HepG2 (cell line): ENCODE results near the gene FAM149A.

Source experiments
- BRCA1 ChIP-seq: sonication (generic); formaldehyde crosslinking; IDR thresholded peaks from 2 replicates; pipeline ENCODE4 v1.4.0; 2020; ENCODE audit warnings: missing genetic modification reagents
- HNRNPH1 ChIP-seq: fragments of 200-400 bp; formaldehyde crosslinking; optimal IDR thresholded peaks from 2 replicates; pipeline ENCODE3; 2017; ENCODE audit warnings: mild to moderate bottlenecking, low read depth, low read length
- PBX2 ChIP-seq: IDR thresholded peaks from 2 replicates; pipeline ENCODE4 v1.6.1; 2016; ENCODE audit warnings: control low read depth
- POLR2AphosphoS5 ChIP-seq: IDR thresholded peaks from 2 replicates; pipeline ENCODE4 v1.6.1; 2012; ENCODE audit warnings: low read depth, low read length
- SNAI1 ChIP-seq: sonication (generic); formaldehyde crosslinking; IDR thresholded peaks from 2 replicates; pipeline ENCODE4 v1.5.0; 2020; ENCODE audit warnings: mild to moderate bottlenecking, missing genetic modification reagents, borderline replicate concordance
- TAF1 ChIP-seq: sonication (generic); formaldehyde crosslinking; IDR thresholded peaks from 2 replicates; pipeline ENCODE4 v1.4.0; 2020; ENCODE audit warnings: missing genetic modification reagents
- XBP1 ChIP-seq: sonication (generic); formaldehyde crosslinking; IDR thresholded peaks from 2 replicates; pipeline ENCODE4 v1.5.0; 2020; ENCODE audit warnings: missing genetic modification reagents
- XRCC5 ChIP-seq: fragments of 200-400 bp; formaldehyde crosslinking; optimal IDR thresholded peaks from 2 replicates; pipeline ENCODE3; 2017; ENCODE audit warnings: mild to moderate bottlenecking, low read length
- ZNF570 ChIP-seq: sonication (generic); formaldehyde crosslinking; IDR thresholded peaks from 2 replicates; pipeline ENCODE4 v1.4.0; 2020; ENCODE audit warnings: mild to moderate bottlenecking, missing genetic modification reagents, borderline replicate concordance
- ZNF841 ChIP-seq: sonication (generic); formaldehyde crosslinking; IDR thresholded peaks from 2 replicates; pipeline ENCODE4 v1.8.1; 2023; ENCODE audit warnings: missing genetic modification reagents, borderline replicate concordance
- ZNF891 ChIP-seq: sonication (generic); formaldehyde crosslinking; IDR thresholded peaks from 2 replicates; pipeline ENCODE4 v1.5.0; 2020; ENCODE audit warnings: mild to moderate bottlenecking, missing genetic modification reagents
- ZZZ3 ChIP-seq: sonication (generic); formaldehyde crosslinking; IDR thresholded peaks from 2 replicates; pipeline ENCODE4 v1.4.0; 2020; ENCODE audit warnings: missing genetic modification reagents, mild to moderate bottlenecking, borderline replicate concordance

DNA sequence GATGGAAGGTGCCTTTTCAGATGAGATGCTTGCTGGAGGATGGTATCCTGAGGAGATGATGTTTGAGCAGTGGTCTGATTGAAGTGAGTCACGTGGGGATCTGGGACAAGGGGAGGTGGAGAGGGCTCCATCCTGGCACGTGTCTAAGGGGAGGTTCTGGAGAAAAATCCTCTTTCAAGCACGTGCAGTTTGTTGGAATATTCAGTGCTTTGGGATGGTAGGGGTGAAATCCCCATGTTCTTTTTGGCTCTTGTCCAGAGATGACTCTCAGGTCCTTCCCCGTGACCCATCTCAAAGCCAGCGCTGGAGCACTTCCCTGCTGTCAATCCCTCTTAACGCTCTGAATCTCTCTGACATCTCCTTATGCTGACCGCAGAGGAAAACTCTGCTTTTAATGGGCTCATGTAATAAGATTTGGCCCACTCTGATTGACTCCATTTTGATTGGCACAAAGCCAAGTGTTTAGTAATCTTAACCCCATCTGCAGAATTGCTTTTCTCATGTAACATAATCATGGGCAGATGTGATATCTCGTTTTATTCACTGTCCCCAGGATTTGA is 112.0 kb downstream of the FAM149A start:
- TF ChIP-seq XBP1 (CRISPR knock-in tag), result no peak
- no peak for TF ChIP-seq ZNF570 (CRISPR knock-in tag)
- no peak for TF ChIP-seq ZNF841 (CRISPR knock-in tag)
- no peak for TF ChIP-seq ZZZ3 (CRISPR knock-in tag)
- no peak for TF ChIP-seq TAF1 (CRISPR knock-in tag)
- no peak for TF ChIP-seq PBX2
- no peak for TF ChIP-seq XRCC5
- no peak for TF ChIP-seq BRCA1
- no peak for TF ChIP-seq HNRNPH1
- no peak for TF ChIP-seq SNAI1
- TF ChIP-seq POLR2AphosphoS5, result no peak
- TF ChIP-seq ZNF891 (CRISPR knock-in tag), result no peak
